K562 (cell line): ENCODE results near the gene RASSF7. TPM values are rescaled to one million over a fixed set of nuclear protein-coding genes. Genes with fewer than 3 reads are reported as not detected.

Source experiments
- LCOR ChIP-seq: sonication (generic); formaldehyde crosslinking; IDR thresholded peaks from 2 replicates; pipeline ENCODE4 v1.8.0; 2022; ENCODE audit warnings: mild to moderate bottlenecking, missing genetic modification reagents
- PBX2 ChIP-seq, 2 experiments: IDR thresholded peaks in 1 of 2; conservative IDR thresholded peaks in 1 of 2; 2 replicates each; pipeline ENCODE4 v1.6.1; 2016; ENCODE audit warnings: low read depth in 2 of 2, mild to moderate bottlenecking in 1 of 2, missing compliant biosample characterization in 1 of 2, missing genetic modification characterization in 1 of 2, moderate library complexity in 1 of 2
- ZBTB2 ChIP-seq: fragments of 450-650 bp; IDR thresholded peaks from 2 replicates; pipeline ENCODE4 v1.6.1; 2016; ENCODE audit warnings: antibody characterized with exemption
- ZNF609 ChIP-seq: sonication (generic); formaldehyde crosslinking; IDR thresholded peaks from 2 replicates; pipeline ENCODE4 v1.8.1; 2023; ENCODE audit warnings: missing genetic modification reagents, mild to moderate bottlenecking, borderline replicate concordance
- polyA plus RNA-seq, 8 experiments: library from polyadenylated mRNA; depleted of rRNA in 4 of 8; stranded (reverse) in 5 of 8; unstranded in 3 of 8; fragments of >200 nt; fragmentation: Nextera tagmentation in 2 of 8; fragmentation: Illumina TruSeq in 1 of 8; extraction: Ambion mirVana in 2 of 8; extraction: Trizol in 1 of 8; gene quantifications; 2 replicates each; pipeline versions ENCODE4 v1.2.1 to v1.2.3, GENCODE V29; 2011 to 2014; ENCODE audit warnings: inconsistent platforms in 1 of 8, missing spikeins in 1 of 8
- total RNA-seq, 7 experiments: library from RNA; depleted of rRNA in 6 of 7; stranded (reverse); fragments of >200 nt in 6 of 7; fragmentation: Illumina TruSeq in 2 of 7; extraction: Trizol in 2 of 7; gene quantifications; 2 replicates each; pipeline versions ENCODE4 v1.2.1 to v1.2.3, GENCODE V29; 2011 to 2021; ENCODE audit warnings: low replicate concordance in 1 of 7

RASSF7 gene
- total and polyA plus RNA-seq, 9 of the 15 experiments (the other 6 are each of a cell fraction or from before 2014, with no cell fraction given): 0.41 to 45.2 (median 18.6) TPM

GRCh38 chr11:613369-613968 is 52.7 kb downstream of the RASSF7 start (continued):
- TF ChIP-seq ZNF609 (no peak), ZBTB2 (no peak), PBX2 (CRISPR knock-in tag; IDR thresholded peaks at IDR 0.05; ENCODE audit: low read depth) (peak; percentile 72), PBX2 (tag; conservative IDR thresholded peaks at IDR 0.05; ENCODE audit: low read depth) (0 out of 2 replicates have a peak, but pooled peaks have one; percentile 12), LCOR (CRISPR knock-in tag) (no peak)
